ENCODE data around the gene ZFAND4. TPM values are rescaled to one million over a fixed set of nuclear protein-coding genes. Genes with fewer than 3 reads are reported as not detected.
A peak's percentile ranks its signal among the peaks of the same experiment; 100 is the strongest.
"Not testable (repeated sequence)": the region's sequence is repeated elsewhere in the genome, so short reads cannot be mapped to it uniquely, and the experiment has no call there.

The ZFAND4 gene
- total RNA-seq, 1 donor from 2014 or later, result 18.7 TPM

GRCh38 chr10:45580371-45581215, 92.0 kb downstream of the ZFAND4 start:
- H3K4me1 ChIP-seq, result peaks cover 10% of the 10 kb centered on the region
- H3K36me3 ChIP-seq, result no peaks in the 10 kb centered on the region
- ATAC-seq (peak; percentile 22), DNase-seq (no peak)
- TF ChIP-seq CTCF (IDR thresholded peaks at IDR 0.05), result no peak
- no peaks in the 10 kb centered on the region for H3K9me3 ChIP-seq
- H3K4me3 ChIP-seq, result peak overlapping the region; percentile 37
- no peaks in the 10 kb centered on the region for H3K27me3 ChIP-seq
- intact Hi-C loops (cut with DNase I), result no loop called here
- H3K27ac ChIP-seq, result peak overlapping the region; percentile 40

GRCh38 chr10:45578384-45578971, 94.1 kb downstream of the ZFAND4 start:
- H3K27me3 ChIP-seq, result no peaks in the 10 kb centered on the region
- no peak for TF ChIP-seq CTCF (IDR thresholded peaks at IDR 0.05)
- H3K27ac ChIP-seq, result no peak overlapping the region
- H3K4me1 ChIP-seq, result peaks cover 10% of the 10 kb centered on the region
- intact Hi-C loops (cut with DNase I), result no loop called here
- no peaks in the 10 kb centered on the region for H3K9me3 ChIP-seq
- no peak for DNase-seq
- H3K4me3 ChIP-seq, result no peak overlapping the region
- ATAC-seq, result no peak
- H3K36me3 ChIP-seq, result no peaks in the 10 kb centered on the region

- H3K4me3 ChIP-seq, result no peak overlapping the region
- TF ChIP-seq CTCF (IDR thresholded peaks at IDR 0.05), result no peak
- H3K9me3 ChIP-seq, result no peaks in the 10 kb centered on the region
- peaks cover 5% of the 10 kb centered on the region for H3K4me1 ChIP-seq
- H3K27me3 ChIP-seq, result no peaks in the 10 kb centered on the region
- no peak for DNase-seq
- no peak overlapping the region for H3K27ac ChIP-seq
- intact Hi-C loops (cut with DNase I), result no loop called here
- no peak for ATAC-seq
- no peaks in the 10 kb centered on the region for H3K36me3 ChIP-seq
Observed at GRCh38 chr10:45575966-45576597, 96.5 kb downstream of the ZFAND4 start.

- H3K4me3 ChIP-seq; H3K27me3 ChIP-seq; H3K27ac ChIP-seq; H3K36me3 ChIP-seq; ATAC-seq; H3K4me1 ChIP-seq; H3K9me3 ChIP-seq; DNase-seq; intact Hi-C loops (cut with DNase I): not testable (repeated sequence)
Observed at GRCh38 chr10:45575032-45575761, 97.4 kb downstream of the ZFAND4 start.

GRCh38 chr10:45569471-45569870, 103.1 kb downstream of the ZFAND4 start:
- intact Hi-C loops (cut with DNase I), result no loop called here
- H3K4me3 ChIP-seq, result no peak overlapping the region
- no peaks in the 10 kb centered on the region for H3K9me3 ChIP-seq
- TF ChIP-seq CTCF (IDR thresholded peaks at IDR 0.05), result no peak
- H3K27ac ChIP-seq, result no peak overlapping the region
- H3K27me3 ChIP-seq, result no peaks in the 10 kb centered on the region
- H3K4me1 ChIP-seq, result no peaks in the 10 kb centered on the region
- DNase-seq (no peak), ATAC-seq (no peak)
- no peaks in the 10 kb centered on the region for H3K36me3 ChIP-seq
